Ishikawa (cell line): ENCODE measurements around the gene COL27A1.

Experiments
- CREB1 ChIP-seq: IDR thresholded peaks from 2 replicates; pipeline ENCODE4 v1.6.1; 2012; ENCODE audit warnings: low read depth
- EGR1 ChIP-seq: IDR thresholded peaks from 2 replicates; pipeline ENCODE4 v1.6.1; 2012
- EP300 ChIP-seq: IDR thresholded peaks from 2 replicates; pipeline ENCODE4 v1.6.1; 2012; ENCODE audit warnings: borderline replicate concordance
- FOXM1 ChIP-seq: IDR thresholded peaks from 2 replicates; pipeline ENCODE4 v1.6.1; 2012; ENCODE audit warnings: low read depth, borderline replicate concordance
- MAX ChIP-seq: IDR thresholded peaks from 2 replicates; pipeline ENCODE4 v1.6.1; 2012
- RAD21 ChIP-seq: IDR thresholded peaks from 2 replicates; pipeline ENCODE4 v1.6.1; 2012; ENCODE audit warnings: low read depth
- REST ChIP-seq: IDR thresholded peaks from 2 replicates; pipeline ENCODE4 v1.6.1; 2012; ENCODE audit warnings: low read depth, mild to moderate bottlenecking
- TAF1 ChIP-seq: IDR thresholded peaks from 2 replicates; pipeline ENCODE4 v1.6.1; 2012; ENCODE audit warnings: low read depth, mild to moderate bottlenecking
- TCF12 ChIP-seq: IDR thresholded peaks from 2 replicates; pipeline ENCODE4 v1.6.1; 2012; ENCODE audit warnings: low read depth
- TEAD4 ChIP-seq: IDR thresholded peaks from 2 replicates; pipeline ENCODE4 v1.6.1; 2012
- USF1 ChIP-seq: IDR thresholded peaks from 2 replicates; pipeline ENCODE4 v1.6.1; 2012
- YY1 ChIP-seq: IDR thresholded peaks from 2 replicates; pipeline ENCODE4 v1.6.1; 2012; ENCODE audit warnings: low read depth

GRCh38 chr9:114300846-114301797 is 145.8 kb downstream of the COL27A1 start:
- TF ChIP-seq RAD21 (no peak), EP300 (no peak), FOXM1 (no peak), TCF12 (no peak), EGR1 (no peak), TAF1 (no peak), MAX (no peak), YY1 (no peak), USF1 (no peak), CREB1 (no peak), TEAD4 (no peak), REST (no peak)
